Astrocyte of the spinal cord (primary cell): ENCODE results near the gene SLC22A23.

Source experiments
- DNase-seq: peaks from one replicate; pipeline ENCODE4 v3.0.0; 2011; ENCODE audit warnings: low read depth, low spot score
- H3K4me3 ChIP-seq: 2 replicates; pipeline ENCODE4 v1.5.1; 2011; ENCODE audit warnings: low read depth, mild to moderate bottlenecking, low read length, moderate library complexity
- CTCF ChIP-seq: IDR thresholded peaks from 2 replicates; pipeline ENCODE4 v1.5.1; 2012; ENCODE audit warnings: low read depth, mild to moderate bottlenecking, low read length, inconsistent platforms
- in situ Hi-C: cut with HindIII; loops from 2 replicates; pipeline ENCODE4 v1.10.0; 2017; ENCODE audit warnings: low sequenced_read_pairs

The SLC22A23 gene

GRCh38 chr6:3296537-3296936 is 160.3 kb downstream of the SLC22A23 start:
- no peak for TF ChIP-seq CTCF
- DNase-seq: no peak
- in situ Hi-C loops: loop anchor here (25.0 kb wide), 1 partner anchor 416 kb away; no protein-coding TSS in a partner anchor
- H3K4me3 ChIP-seq: no peak overlapping the region

GRCh38 chr6:3296078-3296477 is 160.8 kb downstream of the SLC22A23 start:
- in situ Hi-C loops: loop anchor here (25.0 kb wide), 1 partner anchor 416 kb away; no protein-coding TSS in a partner anchor
- no peak for TF ChIP-seq CTCF
- no peak for DNase-seq
- H3K4me3 ChIP-seq: no peak overlapping the region

GRCh38 chr6:3294921-3295871 is 161.7 kb downstream of the SLC22A23 start:
- no peak for TF ChIP-seq CTCF
- in situ Hi-C loops: loop anchor here (25.0 kb wide), 1 partner anchor 417 kb away; no protein-coding TSS in a partner anchor
- H3K4me3 ChIP-seq: no peak overlapping the region
- DNase-seq: no peak

- no peak for TF ChIP-seq CTCF
- H3K4me3 ChIP-seq: no peak overlapping the region
- in situ Hi-C loops: loop anchor here (25.0 kb wide), 1 partner anchor 418 kb away; no protein-coding TSS in a partner anchor
- no peak for DNase-seq
Measured at GRCh38 chr6:3294396-3294795, 162.5 kb downstream of the SLC22A23 start.

- no peak overlapping the region for H3K4me3 ChIP-seq
- in situ Hi-C loops: loop anchor here (25.0 kb wide), 1 partner anchor 419 kb away; no protein-coding TSS in a partner anchor
- no peak for TF ChIP-seq CTCF
- no peak for DNase-seq
Measured at GRCh38 chr6:3293271-3294155, 163.3 kb downstream of the SLC22A23 start.
